GM06990 (cell line): Measurements from ENCODE around the gene PPP2R2C.

ENCODE experiments used
- DNase-seq: peaks from one replicate; pipeline ENCODE4 v3.0.0-alpha.2; 2011; ENCODE audit not compliant: insufficient read length; ENCODE audit errors: extremely low read depth
- H3K27me3 ChIP-seq: replicated peaks from 2 replicates; pipeline ENCODE4 v1.6.0; 2011; ENCODE audit warnings: low read length; ENCODE audit not compliant: control insufficient read depth, insufficient read depth
- H3K36me3 ChIP-seq: 2 replicates; pipeline ENCODE4 v1.5.1; 2011; ENCODE audit warnings: low read length; ENCODE audit not compliant: control insufficient read depth, insufficient read depth
- H3K4me3 ChIP-seq: replicated peaks from 2 replicates; pipeline ENCODE4 v1.5.1; 2011; ENCODE audit warnings: low read depth, mild to moderate bottlenecking, control low read depth, low read length
- CTCF ChIP-seq: IDR thresholded peaks from 2 replicates; pipeline ENCODE4 v1.5.1; 2011; ENCODE audit warnings: low read length, control low read depth, mild to moderate bottlenecking, inconsistent platforms; ENCODE audit not compliant: insufficient read depth, poor library complexity, severe bottlenecking

PPP2R2C gene

DNA sequence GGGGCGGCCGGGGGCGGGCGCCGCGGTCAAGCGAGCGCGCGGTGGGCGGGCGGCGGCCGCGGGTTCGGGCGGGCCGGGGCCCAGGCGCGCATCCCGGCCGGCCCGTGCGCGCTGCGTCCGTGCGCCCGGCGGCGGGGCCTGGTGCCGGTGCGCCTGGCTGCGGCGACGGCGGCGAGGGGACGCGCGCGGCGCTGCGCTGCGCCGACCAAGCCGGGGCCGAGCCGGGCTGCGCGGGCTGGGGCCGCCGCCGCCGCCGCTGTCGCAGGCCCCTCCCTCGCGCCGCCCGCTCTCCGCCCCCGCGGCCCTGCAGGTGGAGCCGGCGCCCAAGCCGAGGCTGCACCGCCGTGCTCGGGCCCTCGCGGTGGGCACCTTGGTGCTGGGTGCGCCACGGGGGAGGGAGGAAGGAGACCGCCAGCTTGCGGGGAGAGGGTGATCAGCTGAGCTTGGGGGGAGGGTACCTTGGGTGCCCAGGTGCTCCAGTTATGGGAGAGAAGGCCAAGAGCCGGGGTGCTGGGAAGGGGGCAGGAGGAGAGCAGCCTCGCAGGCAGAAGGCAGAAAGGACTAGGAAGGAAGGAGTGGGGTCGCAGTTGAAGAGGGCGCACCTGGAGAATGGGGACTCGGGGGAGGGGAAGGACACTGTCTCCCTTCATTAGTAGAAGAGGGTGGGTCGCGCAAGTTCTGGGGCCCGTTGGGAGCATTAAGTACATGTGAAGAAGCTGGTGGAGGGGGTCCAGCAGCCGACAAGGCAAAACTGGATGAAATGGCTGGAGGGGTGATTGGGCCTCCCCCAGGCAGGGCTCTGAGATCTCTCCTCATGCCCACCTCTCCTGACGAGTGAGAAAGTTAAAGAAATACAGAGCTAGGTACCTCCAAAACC, at the start of gene PPP2R2C:
Gene PPP2R2C, minus strand, starts transcription at position 228 of the 877 bp plus-strand sequence. CDS start 385 bp downstream, outside the sequence.
- Histone ChIP-seq H3K4me3 (no peak within 1 kb of the TSS), H3K27me3 (peaks cover 3% of the 10 kb centered on the region; the same call in 1 of the 2 replicates), H3K36me3 (no peaks in the 10 kb centered on the region)
- no peak for DNase-seq
- no peak for TF ChIP-seq CTCF

- DNase-seq: no peak
- Histone ChIP-seq H3K27me3 (no peaks in the 10 kb centered on the region; the same call in none of the 2 replicates), H3K36me3 (no peaks in the 10 kb centered on the region), H3K4me3 (no peak overlapping the region)
- no peak for TF ChIP-seq CTCF
Observed at GRCh38 chr4:6520978-6521377, 48.6 kb upstream of the PPP2R2C start.

GRCh38 chr4:6520051-6520636, 47.7 kb upstream of the PPP2R2C start:
- Histone ChIP-seq H3K4me3 (no peak overlapping the region), H3K36me3 (no peaks in the 10 kb centered on the region), H3K27me3 (no peaks in the 10 kb centered on the region; the same call in none of the 2 replicates)
- TF ChIP-seq CTCF: no peak
- DNase-seq: no peak

- DNase-seq: no peak
- no peak for TF ChIP-seq CTCF
- Histone ChIP-seq H3K36me3 (no peaks in the 10 kb centered on the region), H3K27me3 (no peaks in the 10 kb centered on the region; the same call in none of the 2 replicates), H3K4me3 (no peak overlapping the region)
Observed at GRCh38 chr4:6517171-6517570, 44.8 kb upstream of the PPP2R2C start.

- TF ChIP-seq CTCF: no peak
- no peak for DNase-seq
- no peaks in the 10 kb centered on the region; the same call in none of the 2 replicates for H3K27me3 ChIP-seq
Observed at GRCh38 chr4:6516762-6517161, 44.3 kb upstream of the PPP2R2C start.

More at GRCh38 chr4:6516762-6517161, 44.3 kb upstream of the PPP2R2C start:
- Histone ChIP-seq H3K4me3 (no peak overlapping the region), H3K36me3 (no peaks in the 10 kb centered on the region)
